ENCODE data around the gene ZEB2. TPM values are rescaled to one million over a fixed set of nuclear protein-coding genes. Genes with fewer than 3 reads are reported as not detected.
A peak's percentile ranks its signal among the peaks of the same experiment; 100 is the strongest.

Gene ZEB2
- total and polyA plus RNA-seq, 8 donors = 10.7 to 161 (median 43.1) TPM

GRCh38 chr2:144460727-144461307 is 59.1 kb downstream of the ZEB2 start:
- no peaks in the 10 kb centered on the region for H3K27me3 ChIP-seq
- no peaks in the 10 kb centered on the region for H3K9me3 ChIP-seq
- no peak overlapping the region for H3K4me3 ChIP-seq
- peaks cover 5 to 78% (median 17%) of the 10 kb centered on the region in 4 donors for H3K4me1 ChIP-seq
- DNase-seq = no peak
- peak overlapping the region in 3 of 5 donors; percentile 13 to 54 (median 35) for H3K27ac ChIP-seq
- intact Hi-C loops (cut with DNase I; ENCODE audit: low total_unique reads) = no loop called here
- no peaks in the 10 kb centered on the region for H3K36me3 ChIP-seq
- TF ChIP-seq CTCF (IDR thresholded peaks at IDR 0.05) (no peak), EP300 (IDR thresholded peaks at IDR 0.05) (no peak), POLR2A (IDR thresholded peaks at IDR 0.05) (no peak), POLR2AphosphoS5 (IDR thresholded peaks at IDR 0.05) (no peak)
- 80 to 95% (median 92%) methylated on average over 6 of the region's 6 CpGs for WGBS, 5 donors

GRCh38 chr2:144459937-144460336 is 60.0 kb downstream of the ZEB2 start:
- TF ChIP-seq EP300 (IDR thresholded peaks at IDR 0.05) (no peak), POLR2A (IDR thresholded peaks at IDR 0.05) (no peak), POLR2AphosphoS5 (IDR thresholded peaks at IDR 0.05) (no peak), CTCF (IDR thresholded peaks at IDR 0.05) (no peak)
- 58 to 70% (median 62%) methylated on average over 5 of the region's 5 CpGs for WGBS, 5 donors
- no peaks in the 10 kb centered on the region for H3K36me3 ChIP-seq
- no peaks in the 10 kb centered on the region for H3K27me3 ChIP-seq
- no peaks in the 10 kb centered on the region for H3K9me3 ChIP-seq
- H3K4me1 ChIP-seq = peaks cover 5 to 83% (median 16%) of the 10 kb centered on the region in 4 donors
- DNase-seq = no peak
- H3K4me3 ChIP-seq = no peak overlapping the region
- intact Hi-C loops (cut with DNase I; ENCODE audit: low total_unique reads) = no loop called here
- peak overlapping the region in 4 of 5 donors; percentile 1 to 54 (median 40) for H3K27ac ChIP-seq

GRCh38 chr2:144459286-144459685 is 60.6 kb downstream of the ZEB2 start:
- intact Hi-C loops (cut with DNase I; ENCODE audit: low total_unique reads) = no loop called here
- H3K36me3 ChIP-seq = no peaks in the 10 kb centered on the region
- H3K9me3 ChIP-seq = no peaks in the 10 kb centered on the region
- WGBS, 5 donors = 11 to 27% (median 17%) methylated on average over 3 of the region's 3 CpGs
- no peak overlapping the region for H3K4me3 ChIP-seq
- peaks cover 5 to 84% (median 16%) of the 10 kb centered on the region in 4 donors for H3K4me1 ChIP-seq
- no peak for TF ChIP-seq POLR2A (IDR thresholded peaks at IDR 0.05)
- TF ChIP-seq EP300 (IDR thresholded peaks at IDR 0.05) = no peak
- TF ChIP-seq POLR2AphosphoS5 (IDR thresholded peaks at IDR 0.05) = no peak
- TF ChIP-seq CTCF (IDR thresholded peaks at IDR 0.05) = no peak
- peak in 1 of 2 donors; percentile 28 for DNase-seq
- H3K27ac ChIP-seq = peak overlapping the region in 4 of 5 donors; percentile 1 to 54 (median 40)
- H3K27me3 ChIP-seq = no peaks in the 10 kb centered on the region

- no peaks in the 10 kb centered on the region for H3K36me3 ChIP-seq
- no peak for DNase-seq
- H3K27ac ChIP-seq = peak overlapping the region in 3 of 5 donors; percentile 31 to 54 (median 35)
- 52 to 71% (median 57%) methylated on average over 3 of the region's 3 CpGs for WGBS, 5 donors
- intact Hi-C loops (cut with DNase I; ENCODE audit: low total_unique reads) = no loop called here
- H3K4me1 ChIP-seq = peaks cover 5 to 91% (median 14%) of the 10 kb centered on the region in 4 donors
- TF ChIP-seq CTCF (IDR thresholded peaks at IDR 0.05) (no peak), EP300 (IDR thresholded peaks at IDR 0.05) (no peak), POLR2A (IDR thresholded peaks at IDR 0.05) (no peak), POLR2AphosphoS5 (IDR thresholded peaks at IDR 0.05) (no peak)
- H3K9me3 ChIP-seq = no peaks in the 10 kb centered on the region
- peaks cover 0 to 1% (median 0%) of the 10 kb centered on the region in 3 donors for H3K27me3 ChIP-seq
- no peak overlapping the region for H3K4me3 ChIP-seq
Observed at GRCh38 chr2:144458541-144458940, 61.4 kb downstream of the ZEB2 start.

Measured in stomach (tissue), 9 donors.